HG03175 (cell line): Measurements from ENCODE around the gene MEGF11.
"Not testable (repeated sequence)": the region's sequence is repeated elsewhere in the genome, so short reads cannot be mapped to it uniquely, and the experiment has no call there.

Source experiments
- ATAC-seq: cut with Tn5 transposase; IDR thresholded peaks from one replicate; pipeline ENCODE4 v1.9.1; 2021; ENCODE audit warnings: mild to moderate bottlenecking, moderate library complexity; ENCODE audit not compliant: unreplicated experiment

Gene MEGF11

DNA sequence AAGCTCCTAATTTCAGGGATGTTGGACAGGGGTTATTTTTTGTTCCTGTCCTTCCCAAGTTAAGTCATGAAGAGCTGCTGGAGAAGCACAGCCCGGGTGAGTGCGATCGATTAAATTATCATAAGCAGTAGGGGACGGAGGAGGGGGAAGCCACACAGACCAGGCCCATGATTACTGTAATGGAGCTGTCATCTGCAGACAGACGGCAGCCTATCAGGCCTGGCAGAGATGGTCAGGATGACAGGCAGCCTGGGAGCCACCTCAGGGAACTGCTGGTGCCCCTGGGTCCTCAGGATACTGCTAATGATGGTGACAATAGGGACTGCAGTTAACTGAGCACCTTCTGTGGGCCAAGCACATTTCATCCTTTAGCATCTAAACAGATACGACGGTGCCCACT is 236.6 kb downstream of the MEGF11 start:
- no peak for ATAC-seq

DNA sequence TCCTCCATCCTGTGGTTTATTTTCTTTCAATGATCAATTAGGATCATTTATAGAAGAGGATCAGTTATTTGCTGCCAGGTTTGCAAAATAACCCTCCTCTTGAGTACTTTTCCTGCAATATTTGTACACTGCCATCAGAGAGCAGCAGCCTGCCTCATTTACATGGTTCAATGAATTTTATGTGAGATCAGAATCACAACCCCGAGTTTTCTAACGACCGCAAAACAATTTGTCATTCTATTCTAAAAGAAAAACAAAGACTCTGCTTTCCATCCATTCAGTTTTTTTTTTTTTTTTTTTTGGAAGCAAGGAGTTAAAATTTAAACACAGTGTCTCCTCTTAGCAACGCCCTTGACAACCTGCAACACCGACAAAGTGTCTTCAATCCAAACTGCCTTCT is 237.4 kb downstream of the MEGF11 start:
- ATAC-seq: no peak

DNA sequence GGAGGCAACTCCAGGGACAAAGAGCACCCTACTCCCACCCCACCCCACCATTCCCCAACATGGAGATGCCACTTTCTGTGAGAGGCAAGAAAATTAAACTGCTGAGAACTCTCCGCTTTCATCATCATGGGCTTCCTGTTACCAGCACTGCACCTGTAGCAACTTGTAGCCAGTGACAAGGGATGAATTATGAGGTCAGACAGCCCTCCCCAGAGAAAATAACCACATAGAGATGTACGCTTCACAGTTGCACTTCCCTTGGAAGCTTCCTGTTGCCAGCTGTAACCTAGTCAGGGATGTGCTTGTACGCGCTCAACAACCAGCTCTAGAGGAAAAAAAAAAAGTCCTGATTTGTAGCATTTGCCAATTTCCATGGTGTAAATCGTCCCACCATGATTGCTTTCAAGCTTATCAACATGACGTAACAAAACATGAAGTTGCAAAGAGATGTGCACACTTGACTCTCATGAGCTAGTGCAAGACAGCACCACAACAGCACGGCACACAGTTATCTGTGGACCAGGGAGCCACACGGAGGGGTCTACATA is 238.8 kb downstream of the MEGF11 start:
- ATAC-seq: no peak

DNA sequence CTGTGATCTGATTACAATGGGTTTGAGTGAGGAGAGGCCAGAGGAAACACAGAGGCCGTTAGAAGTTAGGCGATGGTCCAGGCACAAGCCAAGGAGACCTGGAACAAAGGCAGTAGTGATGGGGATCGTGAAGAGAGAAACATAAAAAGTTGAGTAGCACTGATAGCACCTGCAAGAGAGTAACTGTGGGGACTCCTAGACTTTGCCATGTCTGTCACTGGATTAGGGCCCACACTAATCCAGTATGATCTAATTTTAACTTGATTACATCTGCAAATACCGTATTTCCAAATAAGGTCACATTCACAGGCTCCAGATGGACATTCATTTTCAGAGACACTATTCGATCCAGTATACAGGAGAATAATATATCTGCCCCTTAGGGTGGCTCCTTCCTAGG is 239.5 kb downstream of the MEGF11 start:
- ATAC-seq: no peak

DNA sequence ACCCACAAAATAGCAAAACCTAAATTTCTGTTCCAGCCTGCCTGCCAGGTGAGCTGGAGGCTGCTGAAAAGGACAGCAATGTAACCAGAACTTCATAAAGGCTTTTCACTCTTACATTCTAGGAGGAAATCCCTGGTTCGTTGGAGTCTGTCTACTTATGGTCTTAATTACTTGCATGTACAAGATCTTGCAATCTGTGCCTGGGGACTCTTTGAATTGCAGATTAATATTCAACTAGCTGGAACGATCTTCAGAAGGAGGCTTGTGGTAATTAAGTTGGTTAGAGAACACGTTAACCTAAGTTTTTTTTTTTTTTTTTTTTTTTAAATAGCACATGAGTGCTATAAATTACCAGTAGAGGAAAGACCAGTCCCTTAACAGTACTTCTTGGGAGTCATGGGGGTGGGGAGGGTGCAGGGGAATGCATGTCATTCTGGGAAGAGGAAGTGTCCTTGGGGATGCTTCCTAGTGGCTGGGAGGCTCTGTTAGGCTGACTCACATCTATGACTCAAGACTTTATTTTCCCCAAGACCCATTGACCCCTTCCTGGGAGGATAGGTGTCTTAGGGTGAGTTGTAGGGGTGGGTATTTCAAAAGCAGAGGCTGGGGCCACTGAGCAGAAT is 244.5 kb downstream of the MEGF11 start:
- no peak for ATAC-seq

DNA sequence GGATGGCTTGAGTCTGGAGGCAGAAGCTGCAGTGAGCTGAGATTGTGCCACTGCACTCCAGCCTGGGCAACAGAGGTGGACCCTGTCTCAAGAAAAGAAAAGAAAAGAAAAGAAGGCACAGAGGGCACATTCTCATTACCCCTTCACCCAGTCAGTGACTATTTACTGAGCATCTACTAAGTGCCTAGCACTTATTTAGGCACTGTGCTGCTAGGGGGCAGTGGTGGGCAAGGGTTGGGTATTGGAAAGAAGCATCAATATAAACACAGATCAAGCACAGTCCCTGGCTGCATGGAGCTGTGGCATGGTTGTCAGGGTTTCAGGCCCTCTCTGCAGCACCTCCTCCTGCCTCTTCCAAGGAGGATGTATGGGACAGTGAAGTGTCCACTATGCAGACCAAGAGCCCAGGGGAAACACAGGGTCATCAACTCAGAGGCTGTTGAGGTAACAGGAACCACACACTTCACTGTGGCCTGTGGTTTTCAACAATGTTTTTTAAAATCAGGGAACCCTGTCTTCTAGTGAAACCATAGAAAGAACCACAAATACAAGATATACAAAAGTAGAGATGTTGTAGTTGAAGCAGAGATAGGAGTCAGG is 245.8 kb downstream of the MEGF11 start:
- no peak for ATAC-seq

DNA sequence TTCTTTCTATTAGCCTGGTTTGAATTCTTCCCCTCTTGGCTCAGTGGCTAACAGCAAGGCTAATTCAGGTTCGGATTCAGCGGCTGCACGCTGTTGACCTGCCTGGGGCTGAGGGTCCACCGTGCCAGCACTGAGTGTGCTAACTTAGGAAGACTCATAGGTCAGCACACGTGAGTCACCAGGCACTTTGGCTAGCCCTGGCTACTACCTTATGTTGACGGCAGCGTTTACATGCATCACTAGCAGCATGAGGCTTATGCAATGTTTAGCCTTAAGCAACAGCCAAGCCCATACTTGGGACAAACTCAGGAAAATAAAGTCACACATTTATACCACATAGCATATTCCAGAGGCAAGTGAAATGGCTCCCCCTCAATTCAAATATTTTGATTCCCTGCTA is 246.6 kb downstream of the MEGF11 start:
- no peak for ATAC-seq

DNA sequence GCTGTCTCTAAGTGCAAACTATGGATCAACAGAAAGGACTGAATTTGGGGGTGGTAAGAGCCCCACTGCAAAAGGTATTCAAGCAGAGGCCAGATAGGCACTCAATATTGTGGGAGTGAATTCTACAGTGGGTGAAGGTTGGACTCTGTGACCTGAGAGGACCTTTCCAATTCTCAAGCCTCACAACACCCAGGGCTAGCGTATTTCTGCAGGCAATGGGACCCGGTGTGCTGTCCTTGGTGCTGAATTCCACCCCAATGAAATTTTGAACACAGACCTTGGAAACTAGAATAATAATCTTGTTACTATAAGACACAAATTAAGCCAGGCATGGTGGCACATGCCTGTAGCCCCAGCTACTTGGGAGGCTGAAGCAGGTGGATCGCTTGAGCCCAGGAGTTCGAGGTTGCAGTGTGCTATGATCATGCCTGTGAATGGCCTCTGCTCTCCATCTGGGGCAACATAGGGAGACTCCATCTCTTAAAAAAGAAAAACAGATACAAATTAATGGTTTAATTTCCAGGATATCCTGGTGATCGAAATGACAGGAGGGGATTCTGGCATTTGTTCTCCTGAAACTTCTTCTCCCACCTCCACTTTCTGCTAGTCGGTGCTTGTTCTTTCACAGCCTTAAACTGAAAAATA is 248.8 kb downstream of the MEGF11 start:
- ATAC-seq: no peak

DNA sequence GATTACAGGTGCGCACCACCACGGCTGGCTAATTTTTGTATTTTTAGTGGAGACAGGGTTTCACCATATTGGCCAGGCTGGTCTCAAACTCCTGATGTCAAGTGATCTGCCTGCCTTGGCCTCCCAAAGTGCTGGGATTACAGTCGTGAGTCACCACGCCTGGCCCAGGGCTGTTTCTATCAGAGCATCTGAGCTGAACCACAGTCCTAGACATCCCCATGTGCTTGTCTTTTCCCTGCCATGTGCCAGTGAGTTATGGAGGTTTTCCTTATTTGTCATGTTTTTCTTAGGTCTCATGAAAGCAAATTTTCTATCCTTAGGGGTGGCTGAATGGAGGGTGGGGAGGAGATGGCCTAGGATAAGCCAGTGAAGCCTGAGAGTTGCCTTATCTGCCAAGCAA is 250.4 kb downstream of the MEGF11 start:
- not testable (repeated sequence) for ATAC-seq

DNA sequence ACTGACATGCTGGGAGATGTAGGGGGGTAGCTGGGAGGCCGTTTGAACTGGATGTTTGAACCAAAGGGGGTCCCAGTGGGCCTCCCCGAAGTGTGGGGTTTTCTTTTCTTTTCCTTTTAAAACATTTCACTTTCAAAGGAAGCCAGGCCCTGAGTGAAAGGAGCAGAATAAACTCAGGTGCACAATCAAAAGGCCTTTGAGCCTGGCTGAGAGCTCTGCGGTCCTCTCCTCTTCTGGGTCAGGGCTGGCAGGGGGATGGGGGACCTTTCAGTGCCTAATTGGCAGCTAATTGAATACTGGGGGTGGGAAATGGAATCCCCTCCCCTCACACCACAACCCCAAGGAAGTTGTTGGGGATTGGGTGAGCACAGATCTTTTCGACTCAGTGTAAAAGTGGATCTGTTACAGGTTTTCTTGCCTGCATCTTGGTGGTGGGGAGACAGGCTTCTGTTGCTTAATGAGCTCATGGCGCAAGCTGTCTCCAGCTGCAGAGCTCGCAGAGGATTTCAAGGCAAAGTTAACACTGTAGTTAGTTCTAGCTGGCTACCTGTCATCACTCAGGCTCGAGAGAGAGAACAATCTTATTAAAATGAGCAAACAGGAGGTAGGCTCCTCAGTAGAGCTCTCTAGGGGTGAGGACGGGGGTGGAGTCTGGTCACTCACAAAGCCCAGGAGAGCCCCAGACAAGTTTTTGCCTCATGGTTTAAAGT is 251.7 kb downstream of the MEGF11 start:
- ATAC-seq: no peak

DNA sequence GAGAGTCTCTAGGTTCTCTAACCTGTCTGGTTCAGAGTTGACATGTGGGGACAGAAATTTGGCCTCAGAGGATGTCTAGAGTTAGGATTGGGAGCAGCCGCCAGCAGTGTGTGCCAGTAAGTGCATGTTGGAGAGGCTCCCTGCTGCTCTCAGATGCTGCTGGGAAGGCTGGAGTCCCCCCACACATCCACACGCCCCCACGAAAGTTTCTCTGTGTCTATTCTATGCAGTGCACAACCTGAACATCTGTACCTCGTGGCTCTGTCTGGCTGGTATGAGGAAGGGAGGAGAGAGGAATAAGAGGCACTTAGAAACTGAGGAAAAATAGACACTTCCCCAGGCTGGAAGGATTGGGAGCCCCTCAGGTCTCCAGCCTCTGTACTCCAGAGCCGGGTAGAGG is 252.5 kb downstream of the MEGF11 start:
- ATAC-seq: no peak

DNA sequence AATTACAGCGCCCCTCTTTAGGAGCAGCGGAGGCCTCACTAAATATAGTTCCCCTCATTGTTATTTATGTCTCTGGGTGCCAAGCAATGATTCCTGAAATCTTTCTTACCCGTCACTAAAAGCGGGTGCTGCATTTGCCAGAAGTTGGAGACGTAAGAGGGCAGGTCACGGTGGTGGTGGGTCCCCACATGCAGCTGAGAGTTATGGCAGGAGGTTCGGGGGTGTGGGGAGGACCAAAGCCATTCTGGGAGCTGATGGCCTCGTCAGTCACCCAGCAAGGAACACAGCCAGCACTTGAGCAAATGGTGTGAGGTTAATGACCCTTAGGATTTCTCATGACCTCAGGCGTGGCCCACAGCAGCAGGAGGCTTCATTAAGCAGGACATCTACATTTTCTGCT is 255.1 kb downstream of the MEGF11 start:
- ATAC-seq: no peak

DNA sequence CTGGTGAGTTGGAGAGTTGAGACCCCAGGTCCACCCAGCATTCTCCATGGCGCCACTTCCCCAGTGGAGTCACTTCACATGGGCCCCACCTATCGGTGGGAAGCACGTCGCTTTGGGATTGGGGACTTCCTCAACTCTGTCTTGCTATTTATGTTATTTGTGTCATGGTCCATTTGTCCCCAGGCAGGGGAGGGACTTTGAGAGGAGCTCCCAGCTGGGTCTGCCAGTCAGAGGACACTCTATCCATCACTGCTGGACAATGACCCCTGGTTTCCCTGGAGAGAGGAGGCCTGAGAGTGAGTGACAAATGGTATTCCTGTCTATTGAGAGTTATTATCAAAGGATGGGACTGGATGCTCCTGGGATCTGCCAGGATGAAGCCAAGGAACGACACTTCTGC is 256.6 kb downstream of the MEGF11 start:
- no peak for ATAC-seq

DNA sequence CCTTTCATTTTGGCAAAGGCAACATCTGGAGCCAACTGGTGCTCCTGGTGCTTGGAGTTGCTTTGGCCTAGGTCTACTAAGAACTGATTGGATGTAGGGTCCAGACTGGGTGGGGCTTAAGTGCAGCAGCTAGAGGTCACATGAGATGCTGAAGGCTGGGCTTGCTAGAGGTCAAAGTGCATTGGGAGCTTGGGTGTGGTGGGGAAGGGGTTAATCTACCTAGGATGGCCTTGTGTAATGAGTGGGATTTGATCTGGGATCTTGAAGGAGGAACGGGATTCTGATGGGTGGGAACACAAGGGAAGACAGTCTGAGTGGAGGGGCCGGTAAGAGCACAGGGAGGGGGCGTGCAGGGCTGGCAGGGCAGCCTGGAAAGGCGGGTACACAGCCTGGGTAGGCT is 258.7 kb downstream of the MEGF11 start:
- no peak for ATAC-seq

DNA sequence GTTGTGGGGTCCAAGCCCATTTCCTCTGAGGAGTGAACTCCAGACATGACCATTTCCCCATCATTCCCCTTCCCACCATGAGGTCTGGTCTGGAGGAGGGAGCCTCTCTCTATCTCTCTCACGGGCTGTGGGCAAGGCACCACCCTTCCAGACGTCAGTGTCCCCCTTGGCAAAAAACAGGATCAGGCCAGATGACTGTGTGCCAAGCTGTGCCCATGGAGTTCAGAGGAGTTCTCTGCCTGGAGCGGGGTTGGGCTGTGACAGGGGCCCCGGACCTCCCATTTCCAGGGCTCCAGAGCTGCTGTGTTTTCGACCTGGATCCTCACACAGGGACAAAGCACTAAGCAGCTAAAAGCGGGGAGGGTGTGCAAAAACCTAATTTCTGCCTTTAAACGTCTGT is 259.8 kb downstream of the MEGF11 start:
- no peak for ATAC-seq

DNA sequence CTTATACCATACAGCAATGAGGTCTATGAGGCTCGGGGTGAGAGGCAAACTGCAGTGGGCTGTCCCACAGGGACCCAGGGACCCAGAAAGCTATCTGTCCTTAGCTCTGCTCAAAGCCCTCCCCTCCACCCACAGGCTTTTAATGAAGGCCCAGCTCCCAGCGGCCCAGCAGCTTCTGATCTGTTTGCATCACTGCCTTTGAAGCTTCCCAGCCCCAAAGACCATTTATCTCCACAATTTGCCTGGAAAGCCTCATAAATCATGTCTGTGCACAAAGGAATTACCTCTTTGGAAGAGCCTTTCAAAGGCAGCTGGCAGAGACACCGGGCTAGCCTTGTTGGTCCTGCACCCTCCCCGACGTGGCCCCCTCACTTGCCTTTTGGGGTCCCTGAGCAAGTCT is 260.3 kb downstream of the MEGF11 start:
- ATAC-seq: no peak

DNA sequence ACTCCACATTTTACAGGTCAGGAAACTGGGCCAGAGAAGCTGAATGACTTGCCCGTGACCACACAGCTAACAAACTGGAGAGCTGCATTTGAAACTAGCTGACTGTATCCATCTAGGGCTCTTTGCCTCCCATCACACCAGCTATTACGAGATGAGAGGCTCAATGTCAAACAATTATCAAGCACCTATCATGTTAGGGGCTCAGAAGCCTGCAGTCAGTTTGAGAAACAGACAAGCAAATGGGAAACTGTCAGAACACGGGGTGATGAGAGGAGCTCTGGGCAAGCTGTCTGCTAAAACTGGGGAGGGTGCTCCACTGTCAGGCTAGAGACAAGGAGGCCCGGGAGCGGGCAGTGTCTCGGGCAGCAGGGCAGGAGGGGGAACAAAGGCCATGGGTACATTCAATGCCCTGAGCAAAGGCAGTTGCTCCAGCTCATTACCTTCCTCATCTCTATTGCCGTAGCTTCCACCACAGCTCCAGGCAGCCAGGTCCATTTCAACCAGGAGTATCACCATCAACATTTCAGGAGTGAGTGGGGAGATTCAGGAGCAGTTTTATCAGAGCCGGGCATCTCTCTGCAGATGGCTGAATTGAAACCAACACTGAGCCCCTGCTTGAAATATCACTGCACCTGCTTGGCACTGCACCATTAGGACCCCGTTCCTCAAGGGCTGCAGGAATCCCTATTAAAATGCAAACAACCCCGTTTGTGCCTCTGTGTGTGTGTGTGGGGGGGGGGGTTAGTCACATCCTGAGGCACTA is 261.6 kb downstream of the MEGF11 start:
- no peak for ATAC-seq

DNA sequence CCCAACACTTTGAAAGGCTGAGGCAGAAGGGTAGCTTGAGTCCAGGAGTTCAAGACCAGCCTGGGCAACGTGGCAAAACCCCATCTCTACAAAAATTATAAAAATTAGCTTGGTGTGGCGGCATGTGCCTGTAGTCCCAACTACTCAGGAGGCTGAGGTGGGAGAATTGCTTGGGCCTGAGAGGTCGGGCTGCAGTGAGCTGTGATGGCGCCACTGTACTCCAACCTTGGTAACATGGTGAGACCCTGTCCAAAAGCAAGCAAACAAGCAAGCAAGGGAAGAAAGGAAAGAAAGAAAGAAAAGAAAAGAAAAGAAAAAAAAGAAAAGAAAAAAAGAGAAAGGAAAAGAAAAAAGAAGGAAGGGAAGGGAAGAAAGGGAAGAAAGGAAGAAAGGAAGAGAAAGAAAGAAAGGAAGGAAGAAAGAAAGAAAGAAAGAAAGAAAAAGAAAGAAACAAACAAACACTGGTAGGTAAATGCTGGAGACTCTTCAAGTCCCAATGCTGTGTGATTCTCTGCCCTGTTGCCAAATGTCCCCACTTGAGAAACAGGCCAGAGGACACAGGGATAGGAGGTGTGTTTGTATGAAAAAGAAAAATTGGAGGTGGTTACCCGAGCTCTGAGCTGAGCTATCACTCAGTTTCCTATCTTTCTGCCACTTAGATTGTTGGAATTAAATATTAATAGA is 263.1 kb downstream of the MEGF11 start:
- ATAC-seq: no peak

DNA sequence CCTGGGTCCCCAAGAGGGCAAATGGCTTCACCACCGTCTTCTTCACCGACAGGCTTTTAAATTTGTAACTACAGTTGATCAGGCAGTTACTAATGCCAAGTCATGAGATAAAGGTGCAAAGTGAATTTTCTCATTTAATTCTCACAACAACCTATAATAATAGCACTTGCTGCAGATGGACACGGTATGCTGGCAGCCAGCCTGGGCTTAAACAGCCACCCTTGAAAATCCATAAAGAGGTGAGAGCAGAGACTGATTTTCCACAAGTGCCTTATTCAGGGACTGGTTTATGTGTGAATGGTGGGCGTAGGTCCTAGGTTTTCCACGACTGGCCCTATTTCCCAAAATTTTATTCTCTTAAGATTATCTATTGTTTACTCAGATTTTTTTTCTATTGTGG is 266.4 kb downstream of the MEGF11 start:
- no peak for ATAC-seq

DNA sequence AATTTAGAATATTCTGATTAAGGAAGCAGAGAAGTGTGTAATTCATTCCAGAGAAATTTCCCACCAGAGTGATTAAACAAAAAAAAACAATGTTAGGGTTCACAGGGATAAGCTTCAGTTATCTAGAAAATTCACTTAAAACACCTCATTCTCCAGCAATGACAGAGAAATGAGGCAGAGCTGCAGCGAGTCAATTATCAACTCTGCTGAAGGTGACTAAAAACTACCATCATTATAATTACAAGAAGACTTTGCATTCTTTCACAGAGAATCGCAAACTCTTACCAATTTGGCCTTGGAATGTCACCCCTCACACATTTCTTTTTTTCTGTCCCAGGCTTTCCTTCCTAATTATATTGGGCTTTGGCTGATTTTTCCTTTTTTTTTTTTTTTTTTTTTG is 267.1 kb downstream of the MEGF11 start:
- ATAC-seq: no peak
